Upper lobe of left lung (tissue), 4 donors: Measurements from ENCODE around the gene CLIC6.

Experiments
- POLR2A ChIP-seq, 4 donors: fragments of 450-650 bp; IDR thresholded peaks; one replicate each; pipeline ENCODE4 v1.5.1; 2016 to 2017; ENCODE audit warnings: antibody characterized with exemption in 4 of 4, mild to moderate bottlenecking in 2 of 4
- POLR2AphosphoS5 ChIP-seq, 2 donors: sonication (generic); formaldehyde crosslinking; IDR thresholded peaks; one replicate each; pipeline ENCODE4 v1.5.1; 2017; ENCODE audit warnings: antibody characterized with exemption in 2 of 2
- TF ChIP-seq, protein P1 (sequence below), 6 experiments: fragments of 450-650 bp in 4 of 6; fragments of 200-600 bp in 2 of 6; sonication (generic) in 2 of 6; IDR thresholded peaks; one replicate each; pipeline ENCODE4 v1.5.1; 2016 to 2019; ENCODE audit warnings: antibody characterized with exemption in 6 of 6

DNA sequence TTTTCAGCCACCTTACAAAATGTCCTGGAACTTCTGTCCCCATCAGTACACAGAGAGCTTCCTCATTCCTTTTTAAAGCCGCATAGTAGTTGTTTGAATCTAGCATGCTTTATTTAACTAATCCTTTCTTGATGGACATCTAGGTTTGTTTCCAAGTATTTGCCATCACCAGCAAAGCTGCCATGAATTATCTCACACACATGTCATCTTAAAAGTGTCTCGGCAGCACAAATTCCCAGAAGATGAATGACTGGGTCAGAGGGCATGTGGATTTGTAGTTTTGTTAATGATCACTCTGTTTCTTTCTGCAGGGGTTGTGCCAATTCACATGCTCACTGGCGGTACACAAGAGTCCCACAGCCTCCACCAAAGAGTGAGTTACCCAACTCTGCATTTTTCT lies 68.3 kb downstream of the CLIC6 start:
- TF ChIP-seq, protein P1, sequence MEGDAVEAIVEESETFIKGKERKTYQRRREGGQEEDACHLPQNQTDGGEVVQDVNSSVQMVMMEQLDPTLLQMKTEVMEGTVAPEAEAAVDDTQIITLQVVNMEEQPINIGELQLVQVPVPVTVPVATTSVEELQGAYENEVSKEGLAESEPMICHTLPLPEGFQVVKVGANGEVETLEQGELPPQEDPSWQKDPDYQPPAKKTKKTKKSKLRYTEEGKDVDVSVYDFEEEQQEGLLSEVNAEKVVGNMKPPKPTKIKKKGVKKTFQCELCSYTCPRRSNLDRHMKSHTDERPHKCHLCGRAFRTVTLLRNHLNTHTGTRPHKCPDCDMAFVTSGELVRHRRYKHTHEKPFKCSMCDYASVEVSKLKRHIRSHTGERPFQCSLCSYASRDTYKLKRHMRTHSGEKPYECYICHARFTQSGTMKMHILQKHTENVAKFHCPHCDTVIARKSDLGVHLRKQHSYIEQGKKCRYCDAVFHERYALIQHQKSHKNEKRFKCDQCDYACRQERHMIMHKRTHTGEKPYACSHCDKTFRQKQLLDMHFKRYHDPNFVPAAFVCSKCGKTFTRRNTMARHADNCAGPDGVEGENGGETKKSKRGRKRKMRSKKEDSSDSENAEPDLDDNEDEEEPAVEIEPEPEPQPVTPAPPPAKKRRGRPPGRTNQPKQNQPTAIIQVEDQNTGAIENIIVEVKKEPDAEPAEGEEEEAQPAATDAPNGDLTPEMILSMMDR (IDR thresholded peaks at IDR 0.05): no peak
- TF ChIP-seq POLR2A (IDR thresholded peaks at IDR 0.05) (no peak), POLR2AphosphoS5 (IDR thresholded peaks at IDR 0.05) (no peak)
